ENCODE data around the gene PDE3A. TPM values are rescaled to one million over a fixed set of nuclear protein-coding genes. Genes with fewer than 3 reads are reported as not detected.
A peak's percentile ranks its signal among the peaks of the same experiment; 100 is the strongest.

Gene PDE3A
- total RNA-seq, 1 experiment from 2014 or later, result 0.58 TPM

- intact Hi-C loops (cut with micrococcal nuclease), result no loop called here
- Histone ChIP-seq H3K79me2 (ENCODE audit: low read length) (no peaks in the 10 kb centered on the region), H3K4me3 (ENCODE audit: low read length) (no peak overlapping the region), H3K4me1 (ENCODE audit: insufficient read depth, low read length) (no peaks in the 10 kb centered on the region), H3K4me2 (ENCODE audit: low read length) (no peak overlapping the region), H3K9me2 (replicated peaks; ENCODE audit: low read length) (no peaks in the 10 kb centered on the region), H3K9ac (ENCODE audit: low read length) (no peak overlapping the region), H3F3A (ENCODE audit: low read length, unreplicated experiment) (no peaks in the 10 kb centered on the region), H3K36me3 (ENCODE audit: low read depth, low read length) (no peaks in the 10 kb centered on the region), H4K20me1 (ENCODE audit: low read length) (no peaks in the 10 kb centered on the region), H3K27ac (ENCODE audit: low read length) (no peak overlapping the region), H3K27me3 (ENCODE audit: low read length) (no peaks in the 10 kb centered on the region), H3K9me3 (ENCODE audit: low read length) (no peaks in the 10 kb centered on the region), H2AFZ (ENCODE audit: low read length) (no peak overlapping the region)
- DNase-seq, result peak; percentile 4
- BruUV-seq (replicated peaks), result no TSS peak
- ChIA-PET POLR2A (ENCODE audit: unreplicated experiment) (interaction anchor here (0.6 kb wide), 1 partner anchor 53 kb away, joined by 3 read pairs; no protein-coding TSS in a partner anchor), CTCF (no interaction called here)
- ATAC-seq, result peak; percentile 49
- TF ChIP-seq EZH2phosphoT487 (IDR thresholded peaks at IDR 0.05; ENCODE audit: borderline replicate concordance, low read length), result no peak
- TF ChIP-seq EZH2 (IDR thresholded peaks at IDR 0.05; ENCODE audit: low read length, unreplicated experiment), result no peak
- no peak for TF ChIP-seq CTCF (conservative IDR thresholded peaks at IDR 0.05; ENCODE audit: low read depth, low read length)
These were observed 187.4 kb downstream of the PDE3A start for GRCh38 chr12:20555771-20556170.

- no peak for ATAC-seq
- no peak for TF ChIP-seq CTCF (conservative IDR thresholded peaks at IDR 0.05; ENCODE audit: low read depth, low read length)
- TF ChIP-seq EZH2phosphoT487 (IDR thresholded peaks at IDR 0.05; ENCODE audit: borderline replicate concordance, low read length), result no peak
- no peak for TF ChIP-seq EZH2 (IDR thresholded peaks at IDR 0.05; ENCODE audit: low read length, unreplicated experiment)
- H3F3A ChIP-seq (ENCODE audit: low read length, unreplicated experiment), result no peaks in the 10 kb centered on the region
- DNase-seq, result no peak
- no peak overlapping the region for H3K4me2 ChIP-seq (ENCODE audit: low read length)
- CTCF ChIA-PET, result no interaction called here
- no peak overlapping the region for H3K27ac ChIP-seq (ENCODE audit: low read length)
- H3K9me3 ChIP-seq (ENCODE audit: low read length), result no peaks in the 10 kb centered on the region
- no TSS peak for BruUV-seq (replicated peaks)
- H3K79me2 ChIP-seq (ENCODE audit: low read length), result no peaks in the 10 kb centered on the region
- H4K20me1 ChIP-seq (ENCODE audit: low read length), result no peaks in the 10 kb centered on the region
- H3K9ac ChIP-seq (ENCODE audit: low read length), result no peak overlapping the region
- POLR2A ChIA-PET (ENCODE audit: unreplicated experiment), result no interaction called here
- no peaks in the 10 kb centered on the region for H3K4me1 ChIP-seq (ENCODE audit: insufficient read depth, low read length)
- no peaks in the 10 kb centered on the region for H3K9me2 ChIP-seq (replicated peaks; ENCODE audit: low read length)
- H2AFZ ChIP-seq (ENCODE audit: low read length), result no peak overlapping the region
- H3K27me3 ChIP-seq (ENCODE audit: low read length), result no peaks in the 10 kb centered on the region
- no peaks in the 10 kb centered on the region for H3K36me3 ChIP-seq (ENCODE audit: low read depth, low read length)
- intact Hi-C loops (cut with micrococcal nuclease), result no loop called here
- no peak overlapping the region for H3K4me3 ChIP-seq (ENCODE audit: low read length)
These were observed 188.8 kb downstream of the PDE3A start for GRCh38 chr12:20557096-20557495.

- no peaks in the 10 kb centered on the region for H3K36me3 ChIP-seq (ENCODE audit: low read depth, low read length)
- H3K27ac ChIP-seq (ENCODE audit: low read length), result no peak overlapping the region
- H3K79me2 ChIP-seq (ENCODE audit: low read length), result no peaks in the 10 kb centered on the region
- CTCF ChIA-PET, result no interaction called here
- no peak for TF ChIP-seq EZH2phosphoT487 (IDR thresholded peaks at IDR 0.05; ENCODE audit: borderline replicate concordance, low read length)
- TF ChIP-seq CTCF (conservative IDR thresholded peaks at IDR 0.05; ENCODE audit: low read depth, low read length), result no peak
- no peak for TF ChIP-seq EZH2 (IDR thresholded peaks at IDR 0.05; ENCODE audit: low read length, unreplicated experiment)
- H3K4me1 ChIP-seq (ENCODE audit: insufficient read depth, low read length), result no peaks in the 10 kb centered on the region
- no peaks in the 10 kb centered on the region for H3K9me2 ChIP-seq (replicated peaks; ENCODE audit: low read length)
- H3K27me3 ChIP-seq (ENCODE audit: low read length), result no peaks in the 10 kb centered on the region
- POLR2A ChIA-PET (ENCODE audit: unreplicated experiment), result no interaction called here
- H3K4me2 ChIP-seq (ENCODE audit: low read length), result no peak overlapping the region
- BruUV-seq (replicated peaks), result no TSS peak
- H3F3A ChIP-seq (ENCODE audit: low read length, unreplicated experiment), result no peaks in the 10 kb centered on the region
- no peaks in the 10 kb centered on the region for H3K9me3 ChIP-seq (ENCODE audit: low read length)
- no peak overlapping the region for H2AFZ ChIP-seq (ENCODE audit: low read length)
- no peak overlapping the region for H3K4me3 ChIP-seq (ENCODE audit: low read length)
- intact Hi-C loops (cut with micrococcal nuclease), result no loop called here
- ATAC-seq (no peak), DNase-seq (no peak)
- H4K20me1 ChIP-seq (ENCODE audit: low read length), result no peaks in the 10 kb centered on the region
- H3K9ac ChIP-seq (ENCODE audit: low read length), result no peak overlapping the region
These were observed 192.6 kb downstream of the PDE3A start for GRCh38 chr12:20560935-20561334.

Data from PC-3 (cell line).